Measurements from ENCODE around the gene BTBD19. TPM values are rescaled to one million over a fixed set of nuclear protein-coding genes. Genes with fewer than 3 reads are reported as not detected.
"Not testable (repeated sequence)": the region's sequence is repeated elsewhere in the genome, so short reads cannot be mapped to it uniquely, and the experiment has no call there.

BTBD19 gene
- total RNA-seq, 1 donor from 2014 or later, result 51.2 TPM

DNA sequence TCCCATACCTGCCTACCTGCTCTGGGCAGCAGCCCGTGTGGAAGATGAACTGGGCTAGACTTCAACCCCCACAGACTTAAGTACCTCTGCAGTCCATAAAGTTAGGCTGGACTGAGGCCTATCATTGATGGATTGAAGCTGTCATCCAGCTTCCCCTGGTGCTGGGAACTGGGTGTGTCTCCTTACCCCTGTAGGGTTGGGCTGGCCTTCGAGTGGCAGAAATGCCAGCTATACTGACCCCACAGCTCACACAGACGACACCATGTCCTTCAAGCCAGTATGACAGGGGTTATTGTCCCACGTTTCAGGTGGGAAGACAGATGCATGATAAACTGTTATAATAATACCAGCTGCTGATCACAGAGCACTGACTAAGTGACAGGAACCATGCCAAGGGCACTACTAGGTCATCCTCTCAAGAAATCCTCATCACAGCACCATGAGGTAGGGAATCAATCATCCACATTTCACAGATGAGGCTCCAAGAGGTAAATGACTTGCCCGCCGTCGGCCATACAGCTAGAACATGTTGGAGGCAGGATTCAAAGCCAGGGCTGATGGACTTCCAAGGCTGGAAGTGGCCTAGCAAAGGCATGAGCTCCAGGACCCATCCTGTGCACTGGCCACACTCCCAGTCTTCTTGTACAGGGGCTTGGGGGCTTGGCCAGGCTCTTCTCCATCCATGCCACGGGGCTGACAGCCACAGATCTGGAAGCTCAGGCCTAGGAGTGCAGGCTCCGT is 20.0 kb upstream of the BTBD19 start, which contains the start of gene BEST4:
TSS of gene BEST4 (minus strand) at position 51 of the 741 bp plus-strand sequence. CDS start 465 bp downstream, outside the sequence.
- Mint-ChIP-seq H3K9me3 (ENCODE audit: unreplicated experiment) (no peaks in the 10 kb centered on the region), H3K4me3 (ENCODE audit: unreplicated experiment) (no peak within 1 kb of the TSS), H3K4me1 (ENCODE audit: unreplicated experiment) (peaks cover 27% of the 10 kb centered on the region), H3K27me3 (ENCODE audit: unreplicated experiment) (no peaks in the 10 kb centered on the region), H3K36me3 (ENCODE audit: unreplicated experiment) (peaks cover 1% of the 10 kb centered on the region), H3K27ac (ENCODE audit: unreplicated experiment) (no peak within 1 kb of the TSS)
- TF ChIP-seq, protein P1, sequence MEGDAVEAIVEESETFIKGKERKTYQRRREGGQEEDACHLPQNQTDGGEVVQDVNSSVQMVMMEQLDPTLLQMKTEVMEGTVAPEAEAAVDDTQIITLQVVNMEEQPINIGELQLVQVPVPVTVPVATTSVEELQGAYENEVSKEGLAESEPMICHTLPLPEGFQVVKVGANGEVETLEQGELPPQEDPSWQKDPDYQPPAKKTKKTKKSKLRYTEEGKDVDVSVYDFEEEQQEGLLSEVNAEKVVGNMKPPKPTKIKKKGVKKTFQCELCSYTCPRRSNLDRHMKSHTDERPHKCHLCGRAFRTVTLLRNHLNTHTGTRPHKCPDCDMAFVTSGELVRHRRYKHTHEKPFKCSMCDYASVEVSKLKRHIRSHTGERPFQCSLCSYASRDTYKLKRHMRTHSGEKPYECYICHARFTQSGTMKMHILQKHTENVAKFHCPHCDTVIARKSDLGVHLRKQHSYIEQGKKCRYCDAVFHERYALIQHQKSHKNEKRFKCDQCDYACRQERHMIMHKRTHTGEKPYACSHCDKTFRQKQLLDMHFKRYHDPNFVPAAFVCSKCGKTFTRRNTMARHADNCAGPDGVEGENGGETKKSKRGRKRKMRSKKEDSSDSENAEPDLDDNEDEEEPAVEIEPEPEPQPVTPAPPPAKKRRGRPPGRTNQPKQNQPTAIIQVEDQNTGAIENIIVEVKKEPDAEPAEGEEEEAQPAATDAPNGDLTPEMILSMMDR (IDR thresholded peaks at IDR 0.05), result no peak
- no peak for DNase-seq (ENCODE audit: extremely low spot score, unreplicated experiment)

DNA sequence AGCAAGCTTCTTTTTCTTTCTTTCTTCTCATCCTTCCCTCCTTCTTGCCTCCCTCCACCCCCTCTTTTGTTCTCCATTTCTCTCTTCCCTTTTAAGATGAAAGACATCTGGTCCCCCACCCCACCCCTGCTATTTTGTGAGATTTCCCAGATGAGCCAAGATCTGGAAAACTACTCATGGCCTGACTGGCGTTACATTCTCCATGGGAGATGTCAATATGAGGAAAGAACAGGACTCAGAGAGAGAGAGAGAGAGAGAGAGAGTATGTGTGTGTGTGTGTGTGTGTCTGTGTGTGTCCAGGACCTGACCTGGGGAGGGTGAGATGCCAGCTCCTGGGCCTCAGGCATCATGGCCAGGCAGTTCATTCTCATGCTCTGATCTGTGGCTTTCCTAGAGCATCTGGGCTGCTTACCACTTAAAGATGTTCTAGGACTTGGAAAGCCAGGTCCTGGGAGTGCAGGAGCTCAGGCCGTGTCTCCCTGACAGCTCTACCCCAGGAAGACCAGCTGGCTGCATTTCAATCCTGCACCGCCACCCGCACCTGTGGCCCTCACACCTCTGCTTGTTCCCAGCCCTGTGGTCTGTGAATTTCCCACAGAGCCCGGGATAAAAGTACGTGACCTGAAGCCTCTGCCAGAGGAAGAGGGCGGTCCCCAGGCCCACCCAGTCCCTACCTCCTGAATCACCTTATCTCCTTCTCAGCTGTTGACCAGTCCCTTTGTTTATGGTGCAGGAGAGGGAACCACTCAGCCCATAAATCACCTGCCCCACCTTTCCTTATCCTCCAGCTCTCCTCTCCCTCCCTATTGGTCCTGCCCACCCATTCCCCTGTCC is 17.1 kb upstream of the BTBD19 start:
- no peak for DNase-seq (ENCODE audit: extremely low spot score, unreplicated experiment)
- Mint-ChIP-seq H3K27ac (ENCODE audit: unreplicated experiment) (no peak overlapping the region), H3K4me1 (ENCODE audit: unreplicated experiment) (peaks cover 8% of the 10 kb centered on the region), H3K9me3 (ENCODE audit: unreplicated experiment) (no peaks in the 10 kb centered on the region), H3K36me3 (ENCODE audit: unreplicated experiment) (no peaks in the 10 kb centered on the region), H3K4me3 (ENCODE audit: unreplicated experiment) (no peak overlapping the region), H3K27me3 (ENCODE audit: unreplicated experiment) (no peaks in the 10 kb centered on the region)
- TF ChIP-seq, protein P1 (IDR thresholded peaks at IDR 0.05), result no peak

DNA sequence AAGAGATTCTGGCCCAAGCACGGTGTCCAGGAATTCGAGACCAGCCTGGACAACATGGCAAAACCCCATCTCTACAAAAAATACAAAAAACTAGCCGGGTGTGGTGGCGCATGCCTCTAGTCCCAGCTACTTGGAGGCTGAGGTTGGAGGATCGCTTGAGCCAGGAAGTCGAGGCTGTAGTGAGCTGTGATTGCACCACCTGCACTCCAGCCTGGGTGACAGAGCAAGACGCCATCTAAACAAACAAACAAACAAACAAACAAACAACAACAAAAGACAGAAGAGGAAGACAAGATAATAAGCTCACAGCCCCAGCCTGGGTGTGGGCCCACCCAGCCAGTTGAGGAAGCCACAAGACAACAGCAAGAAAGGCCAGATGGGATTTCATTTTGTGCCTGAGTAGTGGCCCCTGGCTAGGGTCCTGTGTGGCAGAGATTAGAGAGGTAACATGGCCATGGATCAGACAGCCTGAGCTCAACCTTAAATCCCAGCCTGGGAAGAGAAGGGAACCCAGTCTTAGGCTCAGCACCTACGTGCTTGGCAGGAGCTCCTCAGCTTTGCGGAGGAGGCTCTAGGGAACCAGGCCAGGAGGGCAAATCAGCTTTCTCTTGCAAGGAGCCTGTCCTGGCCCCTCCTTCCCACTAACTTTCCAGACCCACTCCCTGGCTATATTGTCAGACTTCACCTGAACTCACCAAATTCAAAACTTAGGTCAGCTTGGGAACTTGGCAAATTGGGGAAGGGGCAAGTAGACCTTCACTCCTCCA is 15.4 kb upstream of the BTBD19 start:
- H3K27ac Mint-ChIP-seq (ENCODE audit: unreplicated experiment), result no peak overlapping the region
- H3K27me3 Mint-ChIP-seq (ENCODE audit: unreplicated experiment), result no peaks in the 10 kb centered on the region
- no peak overlapping the region for H3K4me3 Mint-ChIP-seq (ENCODE audit: unreplicated experiment)
- H3K9me3 Mint-ChIP-seq (ENCODE audit: unreplicated experiment), result no peaks in the 10 kb centered on the region
- TF ChIP-seq, protein P1 (IDR thresholded peaks at IDR 0.05), result no peak
- no peak for DNase-seq (ENCODE audit: extremely low spot score, unreplicated experiment)
- H3K36me3 Mint-ChIP-seq (ENCODE audit: unreplicated experiment), result no peaks in the 10 kb centered on the region
- H3K4me1 Mint-ChIP-seq (ENCODE audit: unreplicated experiment), result peaks cover 4% of the 10 kb centered on the region

DNA sequence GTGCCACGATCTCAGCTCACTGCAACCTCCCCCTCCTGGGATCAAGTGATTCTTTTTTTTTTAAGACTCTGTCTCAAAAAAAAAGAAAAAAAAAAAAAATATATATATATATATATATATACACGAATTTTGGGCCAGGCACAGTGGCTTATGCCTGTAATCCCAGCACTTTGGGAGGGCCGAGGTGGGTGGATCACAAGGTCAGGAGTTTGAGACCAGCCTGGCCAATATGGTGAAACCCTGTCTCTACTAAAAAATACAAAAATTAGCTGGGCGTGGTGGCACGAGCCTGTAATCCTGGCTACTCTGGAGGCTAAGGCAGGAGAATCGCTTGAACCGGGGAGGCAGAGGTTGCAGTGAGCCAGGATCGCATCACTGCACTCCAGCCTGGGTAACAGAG is 10.4 kb upstream of the BTBD19 start:
- not testable (repeated sequence) for DNase-seq (ENCODE audit: extremely low spot score, unreplicated experiment); H3K27me3 Mint-ChIP-seq (ENCODE audit: unreplicated experiment)

DNA sequence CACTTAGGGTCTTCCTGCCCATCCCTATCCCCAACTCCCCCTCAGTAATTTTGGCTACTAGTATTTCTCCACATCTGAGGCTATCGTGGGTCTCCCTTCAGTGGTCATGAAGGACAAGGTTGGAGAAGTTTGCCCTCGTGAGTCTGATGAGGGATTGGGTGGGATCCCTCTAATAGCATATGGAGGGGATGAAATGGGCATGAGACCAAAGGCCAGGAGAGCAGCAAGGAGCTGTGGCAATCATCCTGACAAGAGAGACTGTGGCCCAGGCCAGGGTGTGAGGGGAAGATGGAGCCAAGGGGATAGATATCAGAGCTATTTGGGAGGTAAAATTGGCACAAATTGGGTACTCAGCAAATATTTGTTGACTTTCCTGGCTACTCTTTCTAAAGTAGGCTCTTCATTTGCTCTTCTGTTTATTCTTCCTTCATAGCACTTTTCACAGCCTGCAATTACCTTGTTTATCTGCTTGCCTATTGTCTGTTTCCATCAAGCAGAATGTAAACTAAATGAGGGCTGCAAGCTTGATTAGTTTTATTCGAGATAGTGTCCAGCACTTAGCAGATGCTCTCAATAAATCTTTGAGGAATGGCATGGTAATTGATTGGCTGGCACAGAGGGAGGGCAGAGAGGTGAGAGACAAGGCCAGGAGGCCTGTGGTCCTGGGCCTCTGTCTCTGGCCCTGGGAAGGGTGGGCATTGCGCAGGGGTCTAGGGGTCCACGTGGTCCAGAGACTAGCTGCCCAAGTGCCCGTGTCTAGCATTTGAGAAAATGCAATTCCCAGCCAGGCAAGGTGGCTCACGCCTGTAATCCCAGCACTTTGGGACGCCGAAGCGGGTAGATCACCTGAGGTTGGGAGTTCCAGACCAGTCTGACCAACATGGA is 9.6 kb upstream of the BTBD19 start:
- Mint-ChIP-seq H3K4me3 (ENCODE audit: unreplicated experiment) (no peak overlapping the region), H3K27me3 (ENCODE audit: unreplicated experiment) (no peaks in the 10 kb centered on the region), H3K27ac (ENCODE audit: unreplicated experiment) (peak overlapping the region; percentile 98), H3K4me1 (ENCODE audit: unreplicated experiment) (peaks cover 25% of the 10 kb centered on the region), H3K36me3 (ENCODE audit: unreplicated experiment) (peaks cover 16% of the 10 kb centered on the region), H3K9me3 (ENCODE audit: unreplicated experiment) (no peaks in the 10 kb centered on the region)
- TF ChIP-seq, protein P1 (IDR thresholded peaks at IDR 0.05), result no peak
- DNase-seq (ENCODE audit: extremely low spot score, unreplicated experiment), result no peak

More for the DNA sequence above, 10.4 kb upstream of the BTBD19 start:
- H3K36me3 Mint-ChIP-seq (ENCODE audit: unreplicated experiment), result peaks cover 11% of the 10 kb centered on the region
- H3K4me1 Mint-ChIP-seq (ENCODE audit: unreplicated experiment), result peaks cover 23% of the 10 kb centered on the region
- H3K9me3 Mint-ChIP-seq (ENCODE audit: unreplicated experiment); H3K4me3 Mint-ChIP-seq (ENCODE audit: unreplicated experiment); H3K27ac Mint-ChIP-seq (ENCODE audit: unreplicated experiment): not testable (repeated sequence)
